ENCODE data around the gene ALK. TPM values are rescaled to one million over a fixed set of nuclear protein-coding genes. Genes with fewer than 3 reads are reported as not detected.

The ALK gene
- total RNA-seq, 2 experiments from 2014 or later = not detected

DNA sequence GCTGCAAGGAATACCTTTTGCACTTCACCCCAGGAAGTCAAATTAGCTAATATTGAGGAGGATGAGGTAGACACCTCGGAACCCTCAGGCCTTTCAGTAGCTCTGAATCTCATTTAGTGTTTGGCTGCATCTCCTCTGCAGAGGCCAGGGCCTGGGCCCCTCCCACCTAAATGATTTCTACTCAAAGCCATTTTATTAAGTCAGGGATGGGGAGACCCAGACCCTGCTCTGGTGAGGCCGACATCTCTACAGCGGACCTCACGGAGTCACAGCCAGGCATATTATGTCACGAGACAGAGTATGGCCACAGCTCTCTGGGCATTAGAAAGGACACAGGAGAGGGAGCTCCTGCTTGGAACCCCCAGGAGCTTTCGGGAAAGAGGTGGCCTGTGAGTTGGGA lies 305.5 kb downstream of the ALK start:
- no peak overlapping the region for H3K27ac Mint-ChIP-seq
- ATAC-seq = no peak

DNA sequence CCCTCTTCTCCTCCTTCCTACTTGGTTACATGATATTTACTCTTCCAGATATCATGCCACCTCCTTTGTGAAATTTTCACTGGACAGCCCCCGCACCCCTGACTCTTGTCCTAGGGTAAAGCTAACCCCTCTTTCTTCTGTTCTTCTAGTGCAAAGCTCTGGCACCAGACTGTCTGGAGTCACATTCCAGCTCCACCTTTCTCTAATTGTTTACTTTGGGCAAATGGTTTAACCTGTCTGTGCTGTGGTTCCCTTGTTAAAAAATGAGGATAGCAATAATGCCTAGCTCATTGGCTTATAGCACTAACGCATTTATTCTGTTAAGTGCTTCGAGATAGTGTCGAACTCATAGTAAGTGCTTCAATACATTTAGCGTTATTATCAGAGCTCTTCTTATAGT lies 306.2 kb downstream of the ALK start:
- no peak overlapping the region for H3K27ac Mint-ChIP-seq
- CTCF ChIA-PET = no interaction called here

More for the DNA sequence above, 305.5 kb downstream of the ALK start:
- Mint-ChIP-seq H3K9me3 (ENCODE audit: low read depth) (no peaks in the 10 kb centered on the region), H3K4me3 (no peak overlapping the region), H3K4me1 (no peaks in the 10 kb centered on the region), H3K36me3 (no peaks in the 10 kb centered on the region), H3K27me3 (peaks cover 11% of the 10 kb centered on the region)
- DNase-seq = no peak
- CTCF ChIA-PET = no interaction called here

DNA sequence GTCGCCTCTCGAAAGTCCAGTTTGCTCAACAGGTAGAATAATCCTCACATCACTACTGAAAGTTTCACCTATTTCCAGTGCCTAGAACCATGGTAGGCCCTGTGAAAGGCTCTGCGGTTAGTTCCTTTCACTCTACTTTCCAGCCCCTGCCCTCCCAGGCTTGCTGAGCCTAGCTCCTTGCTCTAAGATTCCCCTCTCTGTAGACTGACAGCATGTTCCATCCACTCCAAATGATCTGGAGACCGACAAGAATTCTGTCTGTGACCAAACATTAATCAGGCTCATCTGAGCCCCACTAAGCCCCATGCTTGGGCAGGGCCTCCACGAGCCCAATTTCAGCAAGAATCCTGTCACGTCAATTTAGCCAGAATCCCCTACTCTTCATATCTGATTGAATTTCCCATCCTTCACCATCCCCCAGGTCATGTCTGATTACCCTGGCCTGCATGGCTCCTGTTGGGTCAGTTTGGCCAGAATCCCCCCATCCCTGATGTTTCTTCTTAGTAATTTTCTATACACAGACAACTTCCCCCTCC lies 307.0 kb downstream of the ALK start:
- H3K27ac Mint-ChIP-seq = no peak overlapping the region
- no peak for ATAC-seq

More for the DNA sequence above, 306.2 kb downstream of the ALK start:
- ATAC-seq (no peak), DNase-seq (no peak)
- no peak overlapping the region for H3K4me3 Mint-ChIP-seq
- H3K27me3 Mint-ChIP-seq = peaks cover 16% of the 10 kb centered on the region
- no peaks in the 10 kb centered on the region for H3K36me3 Mint-ChIP-seq
- no peaks in the 10 kb centered on the region for H3K4me1 Mint-ChIP-seq
- no peaks in the 10 kb centered on the region for H3K9me3 Mint-ChIP-seq (ENCODE audit: low read depth)

DNA sequence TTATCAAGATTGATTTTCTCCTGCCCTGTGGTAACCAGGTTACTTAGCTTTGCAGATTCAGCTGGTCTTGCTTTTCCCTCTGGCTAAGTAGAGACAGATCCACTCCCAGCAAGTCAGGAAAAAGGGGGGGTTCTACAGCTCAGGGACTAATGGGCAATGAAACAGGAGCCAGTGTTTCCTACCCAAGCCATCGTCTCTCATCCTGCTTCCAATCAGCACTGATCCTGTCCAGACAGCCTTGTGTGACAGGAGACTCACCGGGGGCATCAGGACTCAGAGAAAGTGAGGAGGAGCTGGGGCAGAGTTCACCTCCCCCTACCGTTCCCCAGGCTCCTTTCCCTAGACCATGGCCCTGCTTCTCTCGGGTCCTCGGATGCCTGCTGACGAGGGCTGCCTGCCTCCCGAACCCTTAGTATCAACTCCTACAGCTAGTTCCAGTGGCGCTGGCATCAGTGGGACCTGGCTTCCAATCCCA lies 307.6 kb downstream of the ALK start:
- Mint-ChIP-seq H3K9me3 (ENCODE audit: low read depth) (no peaks in the 10 kb centered on the region), H3K4me3 (no peak overlapping the region), H3K4me1 (no peaks in the 10 kb centered on the region), H3K27me3 (peaks cover 18% of the 10 kb centered on the region), H3K27ac (no peak overlapping the region), H3K36me3 (no peaks in the 10 kb centered on the region)
- CTCF ChIA-PET = no interaction called here
- DNase-seq (no peak), ATAC-seq (no peak)

More for the DNA sequence above, 307.0 kb downstream of the ALK start:
- Mint-ChIP-seq H3K36me3 (no peaks in the 10 kb centered on the region), H3K4me1 (no peaks in the 10 kb centered on the region), H3K27me3 (peaks cover 18% of the 10 kb centered on the region), H3K4me3 (no peak overlapping the region), H3K9me3 (ENCODE audit: low read depth) (no peaks in the 10 kb centered on the region)
- CTCF ChIA-PET = no interaction called here
- DNase-seq = no peak

DNA sequence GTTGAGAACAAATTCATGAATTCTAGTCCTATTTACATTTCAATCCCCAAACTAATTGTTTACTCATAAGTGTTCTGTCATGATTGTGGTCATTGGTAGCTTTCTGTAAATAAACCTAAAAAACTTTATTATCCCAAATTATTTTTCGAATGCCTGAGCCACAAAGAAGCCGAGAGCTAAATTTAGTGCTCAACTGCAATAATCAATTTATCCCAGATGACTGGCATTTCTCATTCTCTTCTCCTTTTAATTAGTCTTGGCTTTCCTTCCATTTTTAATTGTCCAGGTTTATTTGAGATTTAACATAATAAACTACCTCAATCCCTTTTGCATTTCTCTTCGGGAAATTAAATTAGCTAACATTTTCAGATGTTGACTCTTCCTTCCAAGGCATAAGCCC lies 308.3 kb downstream of the ALK start:
- H3K4me3 Mint-ChIP-seq = no peak overlapping the region
- H3K9me3 Mint-ChIP-seq (ENCODE audit: low read depth) = no peaks in the 10 kb centered on the region
- ATAC-seq (no peak), DNase-seq (no peak)
- no peaks in the 10 kb centered on the region for H3K36me3 Mint-ChIP-seq
- peaks cover 22% of the 10 kb centered on the region for H3K27me3 Mint-ChIP-seq
- CTCF ChIA-PET = no interaction called here
- H3K4me1 Mint-ChIP-seq = no peaks in the 10 kb centered on the region
- no peak overlapping the region for H3K27ac Mint-ChIP-seq

DNA sequence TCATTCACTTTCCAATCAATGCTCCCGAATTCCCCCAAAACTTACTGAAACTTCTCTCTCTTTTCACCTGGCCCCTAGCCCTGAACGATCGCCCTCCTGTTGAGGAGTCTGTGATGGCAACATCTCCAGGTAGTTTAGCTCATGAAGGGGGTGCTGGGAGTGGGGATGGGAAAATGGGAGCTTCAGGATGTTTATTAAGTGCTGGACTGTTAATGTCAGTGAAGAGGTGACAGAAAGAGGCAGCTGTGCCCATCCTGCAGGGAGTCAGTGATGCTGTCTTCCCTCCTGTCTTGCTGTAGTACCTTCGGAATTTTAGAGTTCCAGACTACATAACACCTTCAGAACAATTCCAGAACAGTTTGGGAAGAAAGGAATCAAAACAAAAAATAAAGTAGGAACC lies 308.8 kb downstream of the ALK start:
- ATAC-seq (no peak), DNase-seq (no peak)
- H3K27ac Mint-ChIP-seq = no peak overlapping the region
- peaks cover 22% of the 10 kb centered on the region for H3K27me3 Mint-ChIP-seq
- no peaks in the 10 kb centered on the region for H3K4me1 Mint-ChIP-seq
- H3K36me3 Mint-ChIP-seq = no peaks in the 10 kb centered on the region
- H3K4me3 Mint-ChIP-seq = no peak overlapping the region
- no peaks in the 10 kb centered on the region for H3K9me3 Mint-ChIP-seq (ENCODE audit: low read depth)
- CTCF ChIA-PET = no interaction called here

DNA sequence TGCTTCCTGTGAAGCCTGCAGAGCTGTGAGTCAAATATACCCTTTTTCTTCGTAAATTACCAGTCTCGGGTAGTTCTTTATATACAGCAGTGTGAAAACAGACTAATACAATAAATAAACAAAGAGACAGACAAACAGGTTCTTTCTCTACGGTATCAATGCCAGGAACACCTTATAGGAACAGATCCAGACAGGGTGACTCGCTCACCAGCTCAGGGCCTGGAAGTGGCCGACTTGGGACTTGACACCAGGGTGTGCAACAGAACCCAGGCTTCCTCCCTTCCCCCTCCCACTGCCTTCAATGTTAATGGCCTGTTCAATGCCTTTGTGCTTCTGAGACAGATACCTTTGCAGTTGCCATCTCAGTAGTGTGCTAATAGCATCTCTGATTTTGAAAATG lies 309.5 kb downstream of the ALK start:
- Mint-ChIP-seq H3K27me3 (peaks cover 22% of the 10 kb centered on the region), H3K27ac (no peak overlapping the region), H3K36me3 (no peaks in the 10 kb centered on the region), H3K9me3 (ENCODE audit: low read depth) (no peaks in the 10 kb centered on the region), H3K4me3 (no peak overlapping the region), H3K4me1 (peaks cover 3% of the 10 kb centered on the region)
- no peak for DNase-seq
- CTCF ChIA-PET = no interaction called here
- ATAC-seq = no peak

DNA sequence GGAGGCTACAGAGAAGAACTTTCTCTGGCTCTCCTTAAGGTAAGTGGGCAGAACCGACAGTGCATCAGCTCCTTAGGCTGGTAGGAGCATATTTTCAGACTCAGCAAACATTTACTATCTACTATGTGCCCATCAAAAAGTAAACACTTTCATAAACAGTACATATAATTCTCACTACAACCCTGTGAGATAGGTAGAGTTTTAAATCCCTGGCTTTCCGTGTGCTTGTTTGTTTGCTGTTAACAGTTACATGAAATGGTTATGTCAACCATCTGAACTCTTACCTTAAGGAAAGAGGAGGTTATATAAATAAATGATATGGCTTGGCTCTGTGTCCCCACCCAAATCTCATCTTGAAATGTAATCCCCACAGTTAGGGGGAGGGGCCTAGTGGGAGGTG lies 310.1 kb downstream of the ALK start:
- CTCF ChIA-PET = no interaction called here

DNA sequence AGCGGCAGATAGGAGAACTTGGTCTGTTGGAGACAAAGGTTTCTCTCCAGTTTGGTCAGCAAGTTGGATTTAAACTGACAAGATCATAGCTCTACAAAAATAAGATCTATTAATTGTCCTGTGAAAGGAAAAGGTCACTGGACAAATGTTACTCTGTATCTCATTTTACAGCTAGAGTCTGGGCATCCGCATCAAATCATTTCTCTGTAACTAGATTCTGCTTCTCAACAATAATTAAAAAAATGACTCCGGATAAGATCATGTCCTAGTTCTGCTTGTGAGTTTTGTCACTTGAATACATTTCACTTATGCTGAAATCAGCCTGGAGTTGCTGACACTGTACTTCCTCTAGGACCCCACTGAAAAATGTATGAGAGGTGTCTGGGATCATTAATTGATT lies 310.8 kb downstream of the ALK start:
- no peak for ATAC-seq
- Mint-ChIP-seq H3K9me3 (ENCODE audit: low read depth) (no peaks in the 10 kb centered on the region), H3K27me3 (peaks cover 22% of the 10 kb centered on the region)

More for the DNA sequence above, 310.1 kb downstream of the ALK start:
- H3K27me3 Mint-ChIP-seq = peaks cover 22% of the 10 kb centered on the region
- no peak for ATAC-seq
- H3K36me3 Mint-ChIP-seq = no peaks in the 10 kb centered on the region
- no peaks in the 10 kb centered on the region for H3K9me3 Mint-ChIP-seq (ENCODE audit: low read depth)
- H3K4me1 Mint-ChIP-seq = peaks cover 5% of the 10 kb centered on the region
- H3K4me3 Mint-ChIP-seq = no peak overlapping the region
- no peak overlapping the region for H3K27ac Mint-ChIP-seq
- no peak for DNase-seq

DNA sequence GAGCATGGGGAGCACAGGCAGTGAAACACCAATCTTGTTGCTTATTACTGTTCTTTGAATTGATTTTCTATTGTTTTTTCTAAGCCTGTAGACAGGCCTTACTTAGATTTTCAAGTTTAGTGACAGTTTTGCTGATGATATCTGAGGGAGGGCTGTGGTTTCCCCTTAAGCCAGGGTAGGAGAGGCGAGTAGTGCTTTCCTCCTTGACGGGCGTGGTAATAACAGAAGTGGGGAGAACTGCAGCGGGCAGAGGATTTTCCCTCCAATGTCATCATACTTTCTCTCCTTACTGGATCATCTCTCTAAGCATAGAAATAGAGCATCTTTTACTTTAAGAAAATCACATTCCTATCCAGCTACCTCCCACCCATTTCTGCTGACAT lies 314.4 kb downstream of the ALK start:
- DNase-seq (no peak), ATAC-seq (no peak)
- Mint-ChIP-seq H3K9me3 (ENCODE audit: low read depth) (no peaks in the 10 kb centered on the region), H3K36me3 (no peaks in the 10 kb centered on the region), H3K27me3 (peaks cover 14% of the 10 kb centered on the region), H3K4me3 (no peak overlapping the region), H3K4me1 (peaks cover 5% of the 10 kb centered on the region), H3K27ac (no peak overlapping the region)
- CTCF ChIA-PET = no interaction called here

More for the DNA sequence above, 310.8 kb downstream of the ALK start:
- Mint-ChIP-seq H3K4me1 (peaks cover 5% of the 10 kb centered on the region), H3K27ac (no peak overlapping the region), H3K36me3 (no peaks in the 10 kb centered on the region), H3K4me3 (no peak overlapping the region)
- CTCF ChIA-PET = no interaction called here
- DNase-seq = no peak

DNA sequence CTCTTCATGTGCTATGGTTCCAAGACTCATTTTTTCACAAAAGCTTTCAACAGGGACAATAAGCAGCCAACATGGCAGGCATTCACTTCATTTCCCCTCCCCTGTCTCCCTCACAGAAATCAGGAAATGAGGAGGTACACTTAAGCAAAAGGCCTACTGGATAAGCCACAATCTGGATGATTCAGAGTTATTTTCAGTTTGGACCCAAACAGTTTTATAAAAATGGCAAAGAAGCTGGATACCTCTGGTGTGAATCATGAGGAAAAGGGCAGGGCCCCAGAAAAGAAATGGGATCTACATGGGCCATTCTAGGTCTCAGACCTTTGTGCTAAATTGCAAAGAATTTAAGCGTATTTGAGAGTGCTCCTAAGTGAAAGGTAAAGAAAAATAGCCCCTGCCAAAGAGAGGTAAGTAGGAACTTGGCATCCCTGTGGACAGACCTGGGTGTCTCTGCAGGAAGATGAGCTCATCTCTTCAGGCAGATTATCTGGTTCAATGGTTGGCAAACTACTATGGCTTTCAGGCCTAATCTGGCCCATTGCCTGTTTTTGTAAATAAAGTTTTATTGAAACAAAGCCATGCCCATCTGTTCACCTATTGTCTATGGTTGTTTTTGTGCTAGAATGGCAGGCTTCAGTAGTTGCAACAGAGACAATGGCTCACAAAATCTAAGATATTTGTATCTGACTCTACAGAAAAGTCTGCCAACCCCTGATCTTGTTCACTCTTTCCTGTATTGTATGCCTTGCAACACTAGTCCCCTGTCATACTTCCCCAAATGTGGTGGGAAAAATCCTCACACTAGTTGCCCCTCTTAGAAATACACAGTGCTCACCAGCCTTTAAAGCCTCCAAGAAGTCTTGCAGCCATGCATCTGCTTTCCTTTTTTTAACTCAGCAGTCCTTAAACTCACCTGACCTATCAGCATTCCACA lies 315.0 kb downstream of the ALK start:
- ATAC-seq (no peak), DNase-seq (no peak)
- H3K9me3 Mint-ChIP-seq (ENCODE audit: low read depth) = no peaks in the 10 kb centered on the region
- no peak overlapping the region for H3K27ac Mint-ChIP-seq
- H3K27me3 Mint-ChIP-seq = peaks cover 14% of the 10 kb centered on the region
- peaks cover 5% of the 10 kb centered on the region for H3K4me1 Mint-ChIP-seq
- H3K36me3 Mint-ChIP-seq = no peaks in the 10 kb centered on the region
- H3K4me3 Mint-ChIP-seq = no peak overlapping the region
- CTCF ChIA-PET = no interaction called here

DNA sequence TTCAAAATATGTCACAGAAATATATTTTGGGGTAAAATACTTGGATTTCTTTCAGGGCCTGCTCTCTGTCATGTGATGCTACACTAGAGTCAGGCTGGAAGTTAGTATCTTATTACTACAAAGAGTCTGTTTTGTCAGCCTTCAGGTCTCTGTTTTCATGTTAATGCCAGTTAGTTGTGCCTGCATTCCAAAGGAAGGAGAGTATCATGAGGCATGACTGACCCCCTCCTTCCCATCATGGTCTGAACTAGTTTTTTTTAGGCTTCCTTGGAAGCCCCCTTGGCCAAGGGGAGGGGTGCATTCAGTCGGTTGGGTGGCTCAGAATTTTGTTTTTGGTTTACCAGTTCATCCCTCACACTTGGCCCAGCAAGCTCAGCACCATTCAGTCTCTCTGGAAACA lies 318.0 kb downstream of the ALK start:
- Mint-ChIP-seq H3K36me3 (no peaks in the 10 kb centered on the region), H3K4me3 (no peak overlapping the region), H3K9me3 (ENCODE audit: low read depth) (no peaks in the 10 kb centered on the region), H3K27me3 (peaks cover 7% of the 10 kb centered on the region), H3K4me1 (peaks cover 5% of the 10 kb centered on the region), H3K27ac (no peak overlapping the region)
- CTCF ChIA-PET = no interaction called here
- DNase-seq = no peak
- ATAC-seq = no peak

DNA sequence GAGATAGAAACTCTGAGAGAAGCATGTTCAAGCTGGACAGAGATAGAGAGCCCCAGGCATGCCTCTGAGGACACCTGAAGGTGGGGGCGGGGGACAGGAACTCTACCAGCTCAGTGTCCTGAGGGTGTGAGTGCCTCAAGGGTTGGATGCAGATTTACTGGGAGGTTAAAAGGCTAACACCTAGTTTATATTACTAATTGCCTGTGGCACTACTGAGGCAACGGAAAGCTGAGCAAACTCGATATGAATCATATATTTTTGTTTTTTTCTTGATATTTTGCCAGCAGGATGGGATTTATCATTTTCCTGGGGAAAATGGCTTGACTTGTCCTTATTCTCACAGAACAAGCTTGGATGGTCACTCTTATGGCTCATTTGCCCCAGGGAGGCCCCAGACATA lies 319.5 kb downstream of the ALK start:
- Mint-ChIP-seq H3K27ac (no peak overlapping the region), H3K4me1 (peaks cover 3% of the 10 kb centered on the region), H3K27me3 (peaks cover 6% of the 10 kb centered on the region), H3K36me3 (no peaks in the 10 kb centered on the region), H3K4me3 (no peak overlapping the region), H3K9me3 (ENCODE audit: low read depth) (no peaks in the 10 kb centered on the region)
- DNase-seq (no peak), ATAC-seq (no peak)
- CTCF ChIA-PET = interaction anchor here (0.6 kb wide), 1 partner anchor 79 kb away, joined by 3 read pairs; no protein-coding TSS in a partner anchor

DNA sequence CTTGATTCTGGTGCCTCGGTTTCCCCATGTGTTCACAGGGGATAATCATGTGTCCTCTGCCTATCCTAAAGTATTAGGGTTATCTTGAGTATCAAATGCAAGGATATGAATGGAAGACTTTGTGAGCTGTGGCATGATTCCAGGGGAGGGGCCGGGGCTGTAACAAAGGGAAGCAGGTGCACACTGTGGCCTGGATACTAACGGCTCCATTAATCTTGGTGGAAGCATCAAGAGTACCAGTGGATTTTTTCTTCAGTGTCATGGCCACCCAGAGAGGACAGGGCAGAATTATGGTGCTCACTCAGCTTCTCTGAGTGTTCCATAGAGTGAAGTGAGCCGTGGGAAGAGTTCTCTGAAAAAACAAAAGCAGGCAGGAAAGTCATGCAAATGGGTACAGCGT lies 320.1 kb downstream of the ALK start:
- H3K4me3 Mint-ChIP-seq = no peak overlapping the region
- CTCF ChIA-PET = interaction anchor here (0.6 kb wide), 1 partner anchor 79 kb away, joined by 3 read pairs; no protein-coding TSS in a partner anchor
- H3K36me3 Mint-ChIP-seq = no peaks in the 10 kb centered on the region
- H3K27ac Mint-ChIP-seq = no peak overlapping the region
- ATAC-seq (no peak), DNase-seq (no peak)
- H3K4me1 Mint-ChIP-seq = no peaks in the 10 kb centered on the region
- H3K9me3 Mint-ChIP-seq (ENCODE audit: low read depth) = no peaks in the 10 kb centered on the region
- peaks cover 6% of the 10 kb centered on the region for H3K27me3 Mint-ChIP-seq

Data from activated CD8-positive, alpha-beta memory T cell treated with anti-CD3 and anti-CD28 coated beads, Interleukin-2, amount 10 ng/mL, durations not matched to agents 7 days and 5 days (primary cell).